Measurements from ENCODE around the gene C19orf44.

The C19orf44 gene

DNA sequence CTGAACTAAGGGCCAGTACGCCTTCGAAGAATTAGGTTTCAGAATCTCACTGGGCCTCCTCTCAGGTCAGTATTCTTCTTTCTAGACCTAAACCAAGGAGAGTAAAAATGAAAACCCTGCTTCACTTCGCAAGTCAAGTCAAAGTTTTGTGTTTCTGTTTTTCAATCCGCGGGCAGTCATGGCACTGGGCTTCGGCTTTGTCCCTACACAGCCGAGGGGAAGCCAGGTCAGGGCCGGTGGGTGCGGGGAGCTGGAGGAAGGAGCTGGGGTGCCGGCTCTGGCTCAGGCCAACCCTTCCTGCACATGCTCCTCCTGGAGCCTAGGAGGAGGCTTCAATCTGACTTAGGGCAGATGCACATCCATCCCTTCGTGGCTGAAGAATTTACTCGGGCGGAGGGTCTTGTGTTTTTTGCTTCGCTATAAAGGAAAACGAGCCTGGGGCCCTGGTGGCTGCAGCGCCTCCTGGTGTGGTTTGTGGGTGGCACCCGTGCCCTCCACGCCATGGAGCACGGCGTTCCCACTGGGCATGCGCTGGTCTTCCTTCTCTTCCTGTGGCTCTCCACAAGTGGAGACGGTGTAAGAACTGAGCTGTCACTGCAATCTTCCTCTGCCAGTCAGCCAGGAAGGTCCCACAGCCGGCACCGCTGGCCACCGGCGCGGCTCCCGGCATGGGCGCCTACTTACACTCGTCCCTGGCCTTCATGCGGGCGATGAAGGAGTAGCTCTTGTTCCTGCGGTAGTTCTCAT is 22.5 kb downstream of the C19orf44 start:
- no peak for DNase-seq

DNA sequence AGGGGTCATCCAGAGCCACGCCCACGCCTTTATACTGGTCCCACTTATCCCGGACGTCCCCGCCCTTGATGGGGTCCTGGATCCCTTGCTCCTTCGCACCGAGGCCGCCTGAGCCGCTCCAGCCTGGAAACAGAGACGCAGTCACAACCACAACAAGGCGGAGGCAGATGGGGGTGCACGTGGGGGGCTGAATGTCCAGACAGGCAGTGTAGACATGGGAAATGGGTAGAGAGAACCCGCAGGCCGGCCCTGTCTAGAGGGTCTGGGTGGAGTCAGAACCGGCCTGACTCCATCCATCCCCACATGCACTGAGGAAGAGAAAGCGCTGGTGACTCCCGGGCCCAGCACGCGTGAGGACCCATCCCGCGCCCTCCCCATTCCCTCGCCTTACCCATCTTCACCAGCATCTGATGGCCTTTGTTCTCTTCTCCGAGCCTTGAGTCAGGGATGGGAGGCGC is 23.1 kb downstream of the C19orf44 start:
- DNase-seq, result no peak

DNA sequence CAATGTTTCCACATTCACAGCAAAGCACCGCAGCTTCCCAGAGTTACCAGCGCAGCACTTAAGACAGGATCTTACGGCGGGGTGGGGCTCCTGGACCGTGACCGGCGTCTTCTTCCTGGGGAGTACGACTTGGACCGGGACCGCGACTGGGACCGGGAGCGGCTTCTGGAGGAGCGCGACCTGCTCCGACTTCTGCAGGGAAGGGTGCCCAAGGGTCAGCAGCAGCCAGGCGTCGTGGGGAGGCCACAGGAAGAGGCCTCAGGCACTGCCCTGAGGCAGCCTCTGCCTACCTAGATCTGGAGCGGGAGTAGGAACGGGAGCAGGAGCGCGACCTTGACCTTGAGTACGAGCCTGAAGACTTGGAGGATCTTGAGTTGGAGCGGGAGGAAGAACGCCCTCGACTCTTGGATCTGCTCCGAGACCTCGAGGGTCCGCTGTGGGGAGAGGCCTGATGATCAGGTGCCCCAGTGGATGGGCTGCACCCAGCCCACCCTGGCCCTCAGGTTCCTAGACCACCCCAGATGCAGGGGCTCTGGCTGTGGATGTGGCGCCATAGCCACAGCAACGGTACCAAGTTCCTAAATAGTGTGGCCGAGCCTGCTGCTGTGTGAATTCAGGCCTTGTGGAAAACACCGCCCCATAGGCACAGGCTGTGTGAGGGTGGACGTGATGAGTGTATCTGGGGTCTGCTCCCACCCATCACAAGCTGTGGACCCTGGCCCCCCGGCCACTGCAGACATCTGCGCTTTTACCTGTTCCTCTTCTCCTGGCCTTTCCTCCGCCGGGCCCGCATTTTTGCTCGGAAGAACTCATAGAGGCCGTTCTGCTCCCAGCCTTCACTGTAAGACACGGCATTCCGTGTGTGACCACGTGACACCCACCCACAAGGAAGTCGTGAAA is 24.1 kb downstream of the C19orf44 start:
- no peak for DNase-seq

DNA sequence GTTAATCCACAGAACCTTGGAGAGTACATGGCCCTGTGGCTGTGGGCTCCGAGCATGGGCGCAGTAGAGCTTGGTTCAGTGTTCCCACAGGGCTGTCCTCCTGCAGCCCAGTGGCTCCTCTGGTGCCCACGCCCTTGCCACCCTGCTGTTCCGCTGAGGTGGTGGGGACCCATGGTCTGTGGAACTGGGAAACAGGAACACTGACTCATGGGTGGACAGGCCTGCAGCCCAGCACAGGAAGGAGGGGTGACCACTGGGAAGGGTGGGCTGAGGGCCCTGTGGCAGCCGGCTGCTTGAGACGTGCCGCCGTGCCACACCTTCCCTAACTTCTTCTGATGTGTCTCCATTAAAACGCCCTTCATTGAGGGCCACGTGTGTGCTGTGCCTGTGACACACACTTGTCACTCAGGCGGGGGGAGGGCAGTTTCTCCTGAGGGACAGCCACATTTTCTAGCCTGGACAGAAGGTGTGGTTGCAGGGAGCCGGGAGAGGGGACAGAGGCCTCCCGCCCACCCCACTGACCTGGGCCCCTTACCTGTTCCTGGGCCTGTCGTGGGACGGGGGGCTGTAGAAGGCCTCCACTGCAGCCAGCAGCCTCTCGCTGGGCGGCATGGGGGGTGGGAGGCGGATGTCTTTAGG is 24.9 kb downstream of the C19orf44 start:
- no peak for DNase-seq

DNA sequence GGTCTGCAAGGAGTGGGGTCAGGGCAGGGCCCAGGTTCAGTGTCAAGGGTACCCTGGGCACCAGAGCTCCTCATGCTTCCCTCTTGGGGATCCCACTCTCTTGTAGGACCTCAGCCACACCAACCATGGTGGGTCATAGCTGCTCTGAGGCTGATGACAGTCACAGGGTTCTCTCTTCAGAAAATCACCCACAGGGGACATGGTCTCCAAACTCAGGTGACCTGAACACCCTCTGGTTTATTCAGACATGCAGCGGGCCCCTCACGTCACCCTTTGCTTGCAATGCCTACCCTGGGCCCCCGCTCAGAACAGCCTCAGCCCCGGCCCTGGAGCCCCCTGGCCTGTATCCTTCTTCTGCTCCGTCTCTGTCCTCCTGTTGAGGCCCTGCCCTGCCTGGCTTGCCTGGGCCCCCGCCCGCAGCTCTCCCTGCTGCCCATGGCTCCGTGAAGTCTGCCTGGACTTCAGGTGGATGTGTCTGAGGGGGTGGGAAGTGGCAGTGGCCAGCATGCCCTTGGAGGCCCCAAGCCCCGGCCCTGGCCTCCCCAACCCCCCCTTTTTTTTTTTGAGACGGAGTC is 25.6 kb downstream of the C19orf44 start:
- no peak for DNase-seq

DNA sequence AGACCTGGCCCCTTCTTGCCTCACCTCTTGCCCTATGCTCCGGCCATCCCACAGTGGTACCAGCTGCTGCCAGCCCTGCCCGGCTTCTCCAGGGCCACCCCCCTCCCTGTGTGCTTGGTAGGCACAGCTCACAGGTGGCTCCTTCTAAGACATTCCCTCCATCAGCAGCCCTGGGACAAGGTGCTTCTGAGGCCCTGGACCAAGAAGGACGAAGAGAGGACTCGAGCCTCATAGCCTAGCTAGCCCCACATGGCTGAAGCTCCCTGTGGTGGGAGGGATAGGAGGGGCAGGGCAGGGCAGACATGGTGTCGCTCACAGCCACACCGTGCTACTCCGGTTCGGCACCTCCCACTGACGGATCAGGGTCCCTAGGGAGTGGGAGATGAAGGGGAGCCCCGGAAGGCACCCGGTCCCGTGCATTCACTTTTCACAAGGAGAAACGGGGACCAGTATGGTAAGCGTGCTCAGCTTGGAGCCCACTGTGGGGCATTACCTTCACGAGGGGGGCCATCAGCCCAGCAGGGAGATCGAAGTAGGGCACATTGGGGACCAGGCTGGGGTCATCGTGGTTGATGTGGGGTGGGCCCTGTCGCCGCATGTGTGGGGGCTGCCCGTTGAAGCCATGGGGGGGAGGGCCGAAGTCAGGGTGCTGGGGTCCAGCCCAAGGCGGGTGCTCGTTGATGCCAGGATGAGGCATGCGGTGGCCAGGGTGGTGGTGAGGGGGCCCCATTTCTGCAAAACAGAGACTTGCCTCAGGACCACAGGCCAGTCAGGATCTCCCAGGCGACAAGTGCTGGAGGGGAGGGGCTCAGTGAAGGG is 26.6 kb downstream of the C19orf44 start:
- no peak for DNase-seq

DNA sequence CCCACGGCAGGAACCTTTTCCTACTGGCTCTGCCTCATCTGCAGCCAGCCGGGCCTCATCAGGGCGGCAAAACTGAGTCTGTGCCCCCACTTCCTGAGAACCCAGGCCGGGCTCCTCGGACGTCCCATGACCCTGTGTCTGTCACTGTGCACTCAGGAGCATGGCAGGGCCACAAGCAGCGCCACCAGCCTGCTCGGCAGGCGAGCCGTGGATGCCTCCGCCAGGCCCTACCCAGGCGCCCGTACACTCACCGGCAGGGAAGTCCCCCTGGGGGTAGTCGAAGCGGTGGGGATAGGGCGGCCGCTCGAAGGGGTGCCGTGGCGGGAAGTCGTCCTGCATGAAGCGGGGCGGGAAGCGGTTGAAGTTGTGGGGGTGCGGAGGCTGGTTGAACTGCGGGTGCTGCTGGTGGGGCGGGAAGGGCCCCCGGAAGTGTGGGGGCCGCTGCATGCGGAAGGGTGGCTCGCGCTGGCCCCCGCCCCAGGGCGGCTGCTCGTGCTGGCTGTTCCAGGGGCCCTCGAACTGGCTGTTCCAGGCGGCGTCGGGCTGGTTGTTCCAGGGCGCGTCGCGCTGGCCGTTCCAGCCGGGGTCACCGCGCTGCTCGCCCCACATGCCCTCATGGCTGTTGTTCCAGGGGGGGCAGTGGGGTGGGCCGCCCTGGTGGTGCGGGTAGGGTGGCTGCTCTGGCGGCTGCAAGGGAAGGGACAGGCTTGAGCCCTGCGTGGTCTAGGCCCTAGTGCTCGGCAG is 29.0 kb downstream of the C19orf44 start:
- DNase-seq, result no peak

DNA sequence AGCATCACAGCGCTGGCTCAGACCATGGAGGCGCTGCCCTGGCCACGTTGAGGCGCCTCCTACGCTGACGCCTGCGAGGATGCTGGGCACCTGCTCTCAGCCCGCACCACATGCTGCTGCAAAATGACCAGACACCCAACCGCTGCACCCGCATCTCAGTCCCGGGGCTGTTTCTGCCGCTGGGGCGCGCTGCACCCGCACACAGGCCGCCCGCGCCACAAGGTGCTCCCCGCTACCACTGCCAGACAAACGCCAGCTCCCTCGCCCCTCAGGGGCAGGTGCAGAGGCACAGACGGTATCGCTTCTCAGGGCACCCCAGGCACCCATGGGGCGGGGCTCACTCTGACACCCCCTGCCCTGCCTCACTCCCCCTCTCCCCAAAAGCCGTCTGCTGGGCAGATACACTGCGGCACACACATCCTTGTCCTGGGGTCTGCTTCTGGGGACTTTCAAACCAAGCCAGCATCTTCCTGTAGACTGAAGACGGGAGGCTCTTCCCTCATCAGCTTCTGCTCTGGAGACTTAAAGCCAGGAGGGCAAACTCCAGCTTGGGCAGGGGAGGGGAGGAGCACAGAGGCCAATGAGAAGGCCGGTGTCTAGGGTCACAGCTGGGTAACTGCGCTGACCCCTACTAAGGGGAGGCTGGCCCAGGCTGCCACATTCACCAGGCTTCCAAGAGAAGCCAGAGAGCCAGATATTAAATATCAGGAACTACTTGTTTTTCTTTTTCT is 29.7 kb downstream of the C19orf44 start:
- no peak for DNase-seq

DNA sequence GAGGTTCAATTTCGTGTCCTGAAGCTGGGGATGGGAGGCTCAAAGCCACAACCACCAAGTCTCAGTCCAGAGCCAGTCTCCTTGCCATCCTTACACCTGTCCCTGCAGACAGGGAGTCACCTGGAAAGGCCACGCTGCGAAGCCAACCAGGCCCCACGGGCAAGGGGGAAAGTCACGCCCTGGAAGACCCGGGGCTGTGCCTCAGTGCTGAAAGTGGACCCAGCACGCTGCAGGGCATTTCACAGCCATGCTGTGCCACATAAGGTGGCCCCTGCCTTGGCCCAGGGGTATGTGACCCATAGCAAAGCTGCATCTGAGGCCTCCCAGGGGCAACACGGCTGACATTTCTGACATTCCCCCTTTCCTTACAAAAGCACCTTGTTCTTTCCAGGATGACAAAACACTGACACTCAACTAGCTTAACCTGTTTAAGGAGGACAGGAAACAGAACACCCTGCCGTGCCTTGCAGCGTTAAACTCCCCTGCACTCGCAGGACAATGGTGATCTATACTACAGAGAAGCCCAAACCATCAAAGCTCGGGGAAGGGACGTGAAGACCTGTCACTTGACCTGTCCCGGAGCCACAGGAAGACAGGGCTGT is 31.2 kb downstream of the C19orf44 start:
- DNase-seq, result no peak

DNA sequence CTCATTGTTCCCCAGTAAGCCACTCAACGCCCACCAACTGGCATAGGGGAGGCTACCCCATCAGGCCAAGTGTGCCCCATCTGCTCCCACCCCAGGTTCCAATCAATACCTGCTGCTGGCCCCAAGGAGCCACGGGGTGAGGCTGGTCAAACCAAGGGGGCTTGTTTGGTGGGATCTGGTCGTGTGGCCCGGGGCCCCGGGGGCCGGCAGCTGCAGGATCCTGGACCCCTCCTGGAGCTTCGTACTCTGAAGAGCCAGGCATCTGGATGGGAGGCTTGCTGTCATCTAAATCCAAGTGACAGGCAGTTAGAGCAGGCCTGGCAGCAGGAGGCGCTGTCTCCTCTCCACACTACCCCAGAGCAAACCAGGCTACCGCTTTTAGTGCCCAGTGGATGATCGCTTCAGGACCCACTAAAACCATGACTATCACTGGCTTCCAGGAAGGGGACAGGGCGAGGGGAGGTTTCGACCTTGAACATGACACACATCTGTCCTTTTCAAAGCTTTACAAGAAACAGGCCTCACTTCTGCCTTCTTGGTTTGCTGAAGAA is 31.9 kb downstream of the C19orf44 start:
- DNase-seq, result peak; percentile 20

DNA sequence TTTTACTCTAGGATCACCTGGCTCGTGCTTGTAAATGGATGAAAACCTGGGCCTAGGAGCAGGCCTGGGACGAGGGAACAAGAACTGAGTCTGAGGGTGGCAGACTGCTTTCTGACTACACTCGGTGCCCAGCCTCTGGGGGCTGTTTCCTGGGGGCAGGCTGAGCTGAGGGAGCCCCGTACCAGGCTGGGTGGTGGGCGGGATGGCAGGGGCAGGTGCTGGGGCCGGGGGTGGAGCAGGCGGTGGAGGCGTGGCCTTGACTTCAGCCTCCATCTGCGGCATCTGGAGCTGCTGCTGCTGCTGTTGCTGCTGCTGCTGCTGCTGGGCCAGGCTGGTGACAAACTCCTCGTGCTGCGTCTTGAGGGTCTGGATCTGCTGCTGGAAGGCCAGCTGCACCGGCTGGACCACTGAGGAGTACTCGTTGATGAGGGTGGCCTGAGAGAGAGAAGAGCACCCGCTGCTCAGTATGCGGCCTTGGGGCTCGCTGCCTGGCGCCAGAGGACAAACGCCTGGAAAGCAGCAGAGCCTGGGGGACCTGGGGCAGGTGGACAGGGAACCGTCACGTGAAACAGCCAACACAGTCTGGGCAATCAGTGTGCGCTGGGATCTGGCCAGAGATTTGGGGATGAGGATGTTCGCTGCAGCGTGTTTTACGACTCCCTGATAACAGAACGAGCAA is 33.4 kb downstream of the C19orf44 start:
- DNase-seq, result no peak

DNA sequence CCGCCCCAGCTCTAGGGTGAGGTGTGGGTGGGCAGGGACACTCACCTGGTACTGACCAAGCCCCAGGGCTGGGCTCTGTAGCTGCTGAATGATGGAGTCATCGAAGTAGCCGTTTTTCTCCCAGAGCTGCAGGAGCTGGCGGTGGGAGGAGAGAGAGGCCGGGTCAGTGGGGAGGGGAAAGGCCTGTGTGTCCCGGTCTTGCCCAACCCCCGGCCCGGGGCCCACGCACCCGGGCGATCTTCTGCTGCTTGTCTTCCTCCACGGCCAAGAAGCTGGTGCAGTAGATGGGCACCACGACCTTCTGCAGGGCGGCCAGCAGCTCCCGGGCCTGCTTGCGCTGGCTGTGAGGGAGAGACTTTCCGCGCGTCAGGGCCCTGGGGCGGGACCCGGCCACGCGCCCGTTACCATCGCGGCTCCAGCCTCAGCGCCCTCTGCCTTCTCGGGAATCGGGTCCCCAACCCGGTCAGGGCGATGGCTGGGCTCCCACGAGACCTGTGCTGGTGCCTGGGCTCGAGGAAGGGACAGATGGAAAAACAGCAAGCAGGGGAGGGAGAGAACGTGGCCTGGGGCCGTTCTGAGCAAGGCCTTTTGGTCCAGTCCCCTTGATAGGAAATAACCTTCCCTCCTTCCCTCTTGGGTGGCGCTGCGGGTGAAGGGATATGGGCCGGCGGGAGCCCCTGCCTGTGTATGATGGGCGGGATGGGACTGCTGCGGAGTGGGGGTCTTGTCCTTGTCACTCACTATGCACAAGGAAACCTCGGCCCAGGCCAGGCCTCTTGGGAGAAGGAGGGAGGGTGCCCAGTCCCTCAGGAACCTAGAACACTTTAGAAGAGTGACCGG is 34.6 kb downstream of the C19orf44 start:
- no peak for DNase-seq

DNA sequence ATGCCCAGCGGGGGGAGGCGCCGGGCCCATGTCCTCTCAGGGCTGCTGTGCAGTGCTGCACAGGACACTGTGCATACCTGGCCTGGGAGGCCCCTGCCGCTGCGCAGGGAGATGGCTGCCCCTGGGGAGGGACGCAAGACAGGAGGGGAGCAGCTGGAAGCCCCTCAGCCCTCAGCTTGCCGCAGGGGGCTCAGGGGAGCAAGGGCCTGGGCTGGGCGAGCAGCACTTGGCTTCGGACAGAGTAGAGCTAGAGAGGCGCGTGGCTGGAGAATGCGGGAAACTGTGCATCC is 35.1 kb downstream of the C19orf44 start:
- DNase-seq, result no peak

DNA sequence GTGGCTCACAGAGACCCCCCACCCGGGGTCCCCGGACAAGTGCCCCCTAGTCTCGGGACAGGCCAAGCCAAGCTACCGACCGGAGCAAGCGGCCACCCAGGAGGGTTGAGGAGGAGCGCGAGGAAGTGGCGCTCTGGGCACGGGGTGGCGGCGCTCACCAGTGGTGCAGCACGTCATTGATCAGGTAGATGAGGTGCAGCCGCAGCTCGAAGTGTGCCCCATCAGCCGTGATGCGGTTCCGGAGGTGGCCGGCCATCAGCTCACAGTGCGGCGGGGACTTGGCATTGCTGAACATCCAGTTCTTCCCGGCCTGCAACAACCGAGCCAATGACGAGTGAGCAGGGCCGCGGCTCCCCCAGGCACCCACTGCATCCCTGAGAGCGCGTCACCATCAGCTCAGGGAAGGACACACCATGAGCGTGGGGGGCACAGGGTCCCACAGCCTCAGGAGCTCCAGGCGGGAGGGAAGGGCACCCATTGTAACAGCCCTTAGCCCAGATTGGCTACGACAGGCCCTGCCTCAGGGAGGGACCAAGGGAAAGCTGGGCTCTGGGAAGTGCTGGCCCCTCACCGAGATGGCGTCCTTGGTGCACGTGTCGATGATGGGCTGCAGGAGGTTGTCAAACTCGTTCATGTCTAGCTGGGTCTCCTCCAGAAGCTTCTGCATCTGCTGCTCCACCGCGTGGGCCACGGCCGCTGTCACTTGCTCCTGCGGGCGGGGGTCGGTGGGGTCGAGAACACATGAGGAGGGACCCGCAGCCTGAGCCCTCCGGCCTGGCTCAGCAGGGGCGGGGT is 36.4 kb downstream of the C19orf44 start:
- DNase-seq, result no peak

DNA sequence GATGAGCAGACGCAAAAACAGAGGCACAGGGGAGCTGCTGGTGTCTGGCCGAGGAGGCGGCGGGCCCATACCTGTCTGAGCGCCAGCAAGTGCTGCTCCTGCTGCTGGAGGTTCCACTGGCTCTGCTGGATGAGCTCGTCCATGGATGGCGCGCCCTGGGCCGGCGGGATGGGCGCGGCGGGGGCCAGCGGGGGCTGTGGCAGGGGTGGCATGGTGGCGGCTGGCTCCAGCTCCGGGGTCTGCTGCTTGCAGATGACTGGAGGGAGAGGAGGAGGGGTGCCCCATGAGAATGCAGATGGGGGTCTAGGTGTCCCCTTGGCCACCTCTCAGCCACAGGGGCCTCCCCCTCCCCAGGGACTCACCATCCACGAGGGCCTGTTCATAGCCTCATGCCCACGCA is 39.2 kb downstream of the C19orf44 start:
- no peak for DNase-seq

DNA sequence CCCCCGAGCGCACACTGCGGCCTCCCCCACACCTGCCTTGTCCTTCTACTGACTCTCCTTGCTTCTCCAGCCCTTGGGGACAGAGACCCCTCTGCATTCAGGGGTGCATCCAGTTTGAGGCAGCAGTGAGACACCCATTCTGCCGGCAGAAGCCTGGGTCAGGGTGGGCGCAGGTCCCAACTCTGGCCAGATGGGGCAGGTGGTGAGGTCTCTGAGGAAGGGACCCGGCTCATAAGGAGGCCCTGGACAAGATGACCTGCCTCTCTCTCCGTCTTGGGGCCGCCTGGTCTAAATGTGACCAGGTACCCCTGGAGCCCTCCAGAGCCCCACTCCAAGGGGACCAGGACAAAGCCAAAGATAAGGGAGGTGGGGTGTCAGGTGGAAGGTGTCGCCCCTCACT is 39.9 kb downstream of the C19orf44 start:
- no peak for DNase-seq

DNA sequence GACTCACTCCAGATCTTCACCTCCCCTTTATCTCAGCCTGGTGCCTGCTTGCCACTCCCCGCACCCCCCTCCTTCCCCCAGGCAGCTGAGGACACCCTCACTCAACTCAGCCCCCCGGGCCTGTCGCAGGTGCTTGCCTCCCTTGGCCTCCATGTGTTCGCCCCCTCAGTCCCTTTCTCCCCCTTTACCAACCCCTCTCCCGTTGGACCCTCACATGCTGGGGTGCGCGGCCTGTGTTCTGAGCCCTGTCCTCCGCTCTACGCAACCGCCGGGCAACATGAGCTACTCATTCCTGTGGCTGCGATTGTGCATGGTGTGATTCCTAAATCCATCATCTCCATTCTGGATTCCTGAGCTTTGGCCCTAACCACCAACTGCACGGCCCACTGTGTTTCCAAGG is 40.9 kb downstream of the C19orf44 start:
- no peak for DNase-seq

DNA sequence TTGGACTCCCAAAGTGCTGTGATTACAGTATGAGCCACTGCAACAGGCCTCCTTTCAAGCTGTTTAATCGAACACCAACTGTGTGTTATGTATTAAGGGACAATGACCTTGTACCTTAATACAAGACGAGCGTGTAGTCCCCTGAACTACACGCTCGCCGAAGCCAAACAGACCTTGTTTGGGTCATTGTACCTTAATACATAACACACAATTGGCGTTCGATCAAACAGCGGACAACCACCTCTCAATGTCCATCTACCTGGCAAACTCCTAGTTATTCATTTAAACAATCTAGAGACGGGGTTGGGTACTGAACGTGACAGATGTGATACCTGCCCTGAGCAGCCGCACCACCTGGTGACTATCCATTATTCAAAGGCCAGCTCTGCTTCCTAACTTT is 44.8 kb downstream of the C19orf44 start:
- DNase-seq, result no peak
